HepG2 (cell line): ENCODE results near the gene GPC3. TPM values are rescaled to one million over a fixed set of nuclear protein-coding genes. Genes with fewer than 3 reads are reported as not detected.

ENCODE experiments used
- ATAC-seq: fragments of 200-7000 bp; cut with Tn5 transposase; 3 replicates; pipeline ENCODE4 v1.9.1; 2020; ENCODE audit warnings: mild to moderate bottlenecking, moderate library complexity
- BruUV-seq: library from RNA; stranded (reverse); fragments of 400-500 nt; replicated peaks from 2 replicates; lab custom pipeline; 2021; lab: Mats Ljungman, UMichigan
- CTCF ChIA-PET: fragments of 300-600 bp; formaldehyde crosslinking; extraction: SDS; loops from one replicate; lab custom pipeline; 2021; ENCODE audit warnings: low total read pairs, inconsistent platforms, low intra/inter-chr PET ratio; lab: Yijun Ruan, JAX
- POLR2A ChIA-PET: fragments of 350-600 bp; sonication (Branson Sonifier 250); formaldehyde crosslinking; loops from one replicate; lab custom pipeline; 2020; ENCODE audit warnings: antibody characterized with exemption, inconsistent platforms; lab: Yijun Ruan, JAX
- DNase-seq: peaks from one replicate; pipeline ENCODE4 v3.0.0-alpha.2; 2015; ENCODE audit warnings: low spot score
- FAIRE-seq: peaks from 3 replicates; lab custom pipeline; 2011; peaks lifted over from hg19 to GRCh38; lab: Jason Lieb, UNC
- H2AFZ ChIP-seq: one replicate; pipeline ENCODE4 v1.6.1; 2011; ENCODE audit warnings: low read length, inconsistent platforms
- H3K27ac ChIP-seq: fragments of 300-600 bp; 3 replicates; pipeline ENCODE4 v1.8.0; 2011; ENCODE audit warnings: mixed run types, mild to moderate bottlenecking, mixed read lengths, low read length, inconsistent platforms; ENCODE audit not compliant: insufficient read depth; ENCODE audit errors: extremely low read length
- H3K27me3 ChIP-seq, 2 experiments: fragments of 200-600 bp in 1 of 2; 2 replicates in 1 of 2; 3 replicates in 1 of 2; pipeline versions ENCODE4 v1.6.0 to v1.8.0; 2011; ENCODE audit warnings: low read length in 2 of 2, mild to moderate bottlenecking in 2 of 2, moderate library complexity in 2 of 2, inconsistent platforms in 1 of 2; ENCODE audit not compliant: insufficient read depth in 2 of 2, control insufficient read depth in 1 of 2
- H3K36me3 ChIP-seq, 2 experiments: fragments of 200-600 bp in 1 of 2; replicated peaks in 1 of 2; 2 replicates in 1 of 2; 3 replicates in 1 of 2; pipeline versions ENCODE4 v1.5.1 to v1.8.0; 2011; ENCODE audit warnings: low read length in 2 of 2, inconsistent platforms in 1 of 2; ENCODE audit not compliant: insufficient read depth in 2 of 2, control insufficient read depth in 1 of 2
- H3K4me1 ChIP-seq: 2 replicates; pipeline ENCODE4 v1.5.1; 2012; ENCODE audit warnings: low read length, inconsistent platforms; ENCODE audit not compliant: insufficient read depth
- H3K4me2 ChIP-seq: 2 replicates; pipeline ENCODE4 v1.6.0; 2011; ENCODE audit warnings: low read depth, low read length, inconsistent platforms
- H3K4me3 ChIP-seq, 3 experiments: fragments of 200-600 bp in 1 of 3; sonication (generic), shearing (Covaris generic) in 1 of 3; replicated peaks in 1 of 3; 2 replicates each; pipeline ENCODE4 v1.5.1; 2011 to 2016; ENCODE audit warnings: low read length in 3 of 3, inconsistent platforms in 2 of 3, low read depth in 2 of 3, mild to moderate bottlenecking in 2 of 3, control low read depth in 1 of 3, mixed read lengths in 1 of 3; ENCODE audit not compliant: insufficient read depth in 1 of 3
- H3K79me2 ChIP-seq: one replicate; pipeline ENCODE4 v1.6.1; 2011; ENCODE audit warnings: low read length, inconsistent platforms; ENCODE audit not compliant: insufficient read depth
- H3K9ac ChIP-seq: 2 replicates; pipeline ENCODE4 v1.6.0; 2011; ENCODE audit warnings: mild to moderate bottlenecking, low read depth, low read length, inconsistent platforms; ENCODE audit not compliant: insufficient read depth
- H3K9me3 ChIP-seq: 2 replicates; pipeline ENCODE4 v1.5.1; 2012; ENCODE audit warnings: mild to moderate bottlenecking, low read length
- H4K20me1 ChIP-seq: 2 replicates; pipeline ENCODE4 v1.6.0; 2011; ENCODE audit warnings: inconsistent platforms, mild to moderate bottlenecking, low read length, moderate library complexity; ENCODE audit not compliant: insufficient read depth
- RBAK ChIP-seq: sonication (generic); formaldehyde crosslinking; IDR thresholded peaks from 2 replicates; pipeline ENCODE4 v1.5.1; 2020; ENCODE audit warnings: mild to moderate bottlenecking, missing genetic modification reagents
- RBM22 ChIP-seq: fragments of 200-400 bp; formaldehyde crosslinking; optimal IDR thresholded peaks from 2 replicates; pipeline ENCODE3; 2017; ENCODE audit warnings: mild to moderate bottlenecking, low read length, moderate library complexity
- SNAPC2 ChIP-seq: sonication (generic); formaldehyde crosslinking; IDR thresholded peaks from 2 replicates; pipeline ENCODE4 v1.8.1; 2022; ENCODE audit warnings: mild to moderate bottlenecking, missing genetic modification reagents
- TARDBP ChIP-seq: sonication (generic); formaldehyde crosslinking; IDR thresholded peaks from 2 replicates; pipeline ENCODE4 v1.8.0; 2022; ENCODE audit warnings: mild to moderate bottlenecking, missing genetic modification reagents
- ZNF724P ChIP-seq: sonication (generic); formaldehyde crosslinking; IDR thresholded peaks from 2 replicates; pipeline ENCODE4 v1.8.0; 2022; ENCODE audit warnings: missing genetic modification reagents, borderline replicate concordance
- ZNF747 ChIP-seq: sonication (generic); formaldehyde crosslinking; IDR thresholded peaks from 2 replicates; pipeline ENCODE4 v1.8.1; 2023; ENCODE audit warnings: missing genetic modification reagents, mild to moderate bottlenecking, borderline replicate concordance
- WGBS: methylation state at CpG from one replicate; pipeline ENCODE4 v1.1.6; 2017; ENCODE audit warnings: low lambda C conversion rate; 5-methylcytosine and 5-hydroxymethylcytosine counted together
- in situ Hi-C: cut with HindIII; loops from 2 replicates; pipeline ENCODE4 v1.10.0; 2017; ENCODE audit warnings: low pct_unique_long_range_greater_than_20kb; ENCODE audit not compliant: extremely low pct_ligation_motif_present
- intact Hi-C: fragments of 100-400 bp; cut with micrococcal nuclease; formaldehyde crosslinking; loops from one replicate; pipeline ENCODE4 v1.10.0; 2022; ENCODE audit not compliant: unreplicated experiment
- polyA plus RNA-seq, 8 experiments: library from polyadenylated mRNA; depleted of rRNA in 3 of 8; stranded (reverse) in 7 of 8; unstranded in 1 of 8; fragments of >200 nt; fragmentation: Illumina TruSeq in 4 of 8; extraction: Trizol in 4 of 8; gene quantifications; 2 replicates each; pipeline versions ENCODE4 v1.2.1 to v1.2.3, GENCODE V29; 2011 to 2016; ENCODE audit warnings: low read depth in 4 of 8, missing spikeins in 1 of 8, mixed read lengths in 1 of 8; ENCODE audit not compliant: insufficient read depth in 1 of 8
- total RNA-seq, 5 experiments: library from RNA; depleted of rRNA; stranded (reverse); fragments of >200 nt; fragmentation: Illumina TruSeq; extraction: Trizol; gene quantifications; 2 replicates each; pipeline ENCODE4 v1.2.3, GENCODE V29; 2016; ENCODE audit warnings: low read depth in 1 of 5

Gene GPC3
- total and polyA plus RNA-seq, 2 of the 13 experiments (the other 11 are each of a cell fraction or from before 2014, with no cell fraction given): 1,799 to 3,263 TPM

- H3K4me1 ChIP-seq: peaks cover 22% of the 10 kb centered on the region; the same call in 1 of the 2 replicates
- H4K20me1 ChIP-seq: peaks cover 78% of the 10 kb centered on the region
- no peak for FAIRE-seq
- POLR2A ChIA-PET: no interaction called here
- H3K79me2 ChIP-seq: peaks cover 76% of the 10 kb centered on the region
- H3K36me3 ChIP-seq: peaks cover 2 to 39% of the 10 kb centered on the region in 2 experiments; a peak in 3 of 5 replicates
- H3K27me3 ChIP-seq: no peaks in the 10 kb centered on the region
- H3K27ac ChIP-seq: no peak overlapping the region
- in situ Hi-C loops (no loop called here), intact Hi-C loops (no loop called here)
- H3K4me2 ChIP-seq: no peak overlapping the region
- no TSS peak for BruUV-seq
- WGBS: 91% methylated on average over 1 of the region's 1 CpG
- H3K9ac ChIP-seq: no peak overlapping the region
- no peak for ATAC-seq
- no peak overlapping the region for H3K4me3 ChIP-seq
- DNase-seq: no peak
- no peak for TF ChIP-seq RBAK (CRISPR knock-in tag)
- peak; percentile 93 for TF ChIP-seq RBM22
- H3K9me3 ChIP-seq: no peaks in the 10 kb centered on the region
- CTCF ChIA-PET: no interaction called here
- no peak overlapping the region for H2AFZ ChIP-seq
These were observed 74.9 kb downstream of the GPC3 start for GRCh38 chrX:133910539-133910938.

GRCh38 chrX:133909888-133910287 lies 75.5 kb downstream of the GPC3 start:
- Histone ChIP-seq H2AFZ (no peak overlapping the region), H3K9ac (no peak overlapping the region), H3K4me3 (no peak overlapping the region), H3K27me3 (no peaks in the 10 kb centered on the region), H3K4me1 (peaks cover 27% of the 10 kb centered on the region; the same call in 1 of the 2 replicates), H3K9me3 (no peaks in the 10 kb centered on the region), H4K20me1 (peaks cover 81% of the 10 kb centered on the region), H3K4me2 (no peak overlapping the region), H3K36me3 (peaks cover 2 to 42% of the 10 kb centered on the region in 2 experiments; a peak in 3 of 5 replicates), H3K79me2 (peaks cover 78% of the 10 kb centered on the region), H3K27ac (no peak overlapping the region)
- POLR2A ChIA-PET: no interaction called here
- TF ChIP-seq ZNF747 (no peak), RBM22 (peak; percentile 97), SNAPC2 (CRISPR knock-in tag) (no peak), ZNF724P (CRISPR knock-in tag) (no peak), TARDBP (CRISPR knock-in tag) (no peak)
- intact Hi-C loops (no loop called here), in situ Hi-C loops (no loop called here)
- DNase-seq (no peak), ATAC-seq (no peak), FAIRE-seq (no peak)
- CTCF ChIA-PET: no interaction called here
- BruUV-seq: no TSS peak
